ENCODE data around the gene CCDC7. TPM values are rescaled to one million over a fixed set of nuclear protein-coding genes. Genes with fewer than 3 reads are reported as not detected.

The CCDC7 gene
- total RNA-seq, 2 donors from 2014 or later, result 21.9 to 22.7 TPM

GRCh38 chr10:32771217-32771616, 325.3 kb downstream of the CCDC7 start:
- TF ChIP-seq, protein P1, sequence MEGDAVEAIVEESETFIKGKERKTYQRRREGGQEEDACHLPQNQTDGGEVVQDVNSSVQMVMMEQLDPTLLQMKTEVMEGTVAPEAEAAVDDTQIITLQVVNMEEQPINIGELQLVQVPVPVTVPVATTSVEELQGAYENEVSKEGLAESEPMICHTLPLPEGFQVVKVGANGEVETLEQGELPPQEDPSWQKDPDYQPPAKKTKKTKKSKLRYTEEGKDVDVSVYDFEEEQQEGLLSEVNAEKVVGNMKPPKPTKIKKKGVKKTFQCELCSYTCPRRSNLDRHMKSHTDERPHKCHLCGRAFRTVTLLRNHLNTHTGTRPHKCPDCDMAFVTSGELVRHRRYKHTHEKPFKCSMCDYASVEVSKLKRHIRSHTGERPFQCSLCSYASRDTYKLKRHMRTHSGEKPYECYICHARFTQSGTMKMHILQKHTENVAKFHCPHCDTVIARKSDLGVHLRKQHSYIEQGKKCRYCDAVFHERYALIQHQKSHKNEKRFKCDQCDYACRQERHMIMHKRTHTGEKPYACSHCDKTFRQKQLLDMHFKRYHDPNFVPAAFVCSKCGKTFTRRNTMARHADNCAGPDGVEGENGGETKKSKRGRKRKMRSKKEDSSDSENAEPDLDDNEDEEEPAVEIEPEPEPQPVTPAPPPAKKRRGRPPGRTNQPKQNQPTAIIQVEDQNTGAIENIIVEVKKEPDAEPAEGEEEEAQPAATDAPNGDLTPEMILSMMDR (IDR thresholded peaks at IDR 0.05), result no peak
- Histone ChIP-seq H3K9me3 (peaks cover 0 to 44% of the 10 kb centered on the region in 2 donors), H3K4me1 (no peaks in the 10 kb centered on the region)

DNA sequence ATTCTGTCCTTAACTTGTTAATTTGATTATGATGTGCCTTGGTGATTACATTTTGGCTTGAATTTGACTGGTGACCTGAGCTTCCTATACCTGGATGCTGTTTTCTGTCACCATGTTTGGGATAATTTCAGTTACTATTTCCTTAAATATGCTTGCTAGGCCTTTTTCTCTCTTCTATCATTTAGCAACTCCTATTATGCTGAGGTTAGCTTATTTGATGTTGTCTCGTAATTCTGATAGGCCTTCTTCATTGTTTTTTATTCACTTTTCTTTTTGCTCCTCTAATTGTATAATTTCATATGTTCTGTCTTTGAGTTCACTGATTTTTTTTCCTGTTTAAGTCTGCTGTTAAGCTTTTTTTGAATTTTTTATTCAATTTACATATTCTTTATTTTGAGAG, 327.2 kb downstream of the CCDC7 start:
- TF ChIP-seq, protein P1 (IDR thresholded peaks at IDR 0.05), result no peak
- Histone ChIP-seq H3K9me3 (peaks cover 0 to 38% of the 10 kb centered on the region in 2 donors), H3K27me3 (no peaks in the 10 kb centered on the region), H3K4me3 (no peak overlapping the region), H3K4me1 (no peaks in the 10 kb centered on the region), H3K27ac (no peak overlapping the region), H3K36me3 (no peaks in the 10 kb centered on the region)
- DNase-seq (ENCODE audit: low spot score), result no peak

More at GRCh38 chr10:32771217-32771616, 325.3 kb downstream of the CCDC7 start:
- no peak for DNase-seq (ENCODE audit: low spot score)
- H3K27ac ChIP-seq, result no peak overlapping the region
- H3K36me3 ChIP-seq, result no peaks in the 10 kb centered on the region
- H3K27me3 ChIP-seq, result no peaks in the 10 kb centered on the region
- no peak overlapping the region for H3K4me3 ChIP-seq

DNA sequence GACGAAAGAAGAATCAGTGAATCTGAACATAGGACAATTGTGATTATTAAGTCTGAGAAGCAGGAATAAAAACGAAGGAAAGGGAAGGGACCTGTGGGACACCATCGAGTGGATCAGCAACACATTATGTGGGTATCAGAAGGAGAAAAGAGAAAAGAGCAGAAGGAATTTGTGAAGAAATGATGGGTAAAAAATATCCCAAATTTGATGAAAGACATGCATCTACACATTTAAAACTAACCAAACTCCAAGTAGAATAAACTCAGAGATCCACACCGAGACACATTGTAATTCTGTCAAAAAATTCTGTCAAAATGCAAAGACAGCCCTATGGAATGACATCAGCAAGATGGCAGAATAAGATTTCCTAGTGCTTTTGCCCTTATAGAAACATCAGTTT, 341.0 kb downstream of the CCDC7 start:
- H3K27me3 ChIP-seq, result no peaks in the 10 kb centered on the region
- H3K27ac ChIP-seq, result no peak overlapping the region
- TF ChIP-seq, protein P1 (IDR thresholded peaks at IDR 0.05), result no peak
- no peak for DNase-seq (ENCODE audit: low spot score)
- H3K4me3 ChIP-seq, result no peak overlapping the region
- no peaks in the 10 kb centered on the region for H3K4me1 ChIP-seq
- H3K9me3 ChIP-seq, result peaks cover 0 to 12% of the 10 kb centered on the region in 2 donors
- no peaks in the 10 kb centered on the region for H3K36me3 ChIP-seq

- no peak overlapping the region for H3K4me3 ChIP-seq
- no peak overlapping the region for H3K27ac ChIP-seq
- H3K4me1 ChIP-seq, result no peaks in the 10 kb centered on the region
- peaks cover 0 to 12% of the 10 kb centered on the region in 2 donors for H3K9me3 ChIP-seq
- TF ChIP-seq, protein P1 (IDR thresholded peaks at IDR 0.05), result no peak
- H3K36me3 ChIP-seq, result no peaks in the 10 kb centered on the region
- H3K27me3 ChIP-seq, result no peaks in the 10 kb centered on the region
- no peak for DNase-seq (ENCODE audit: low spot score)
These were observed 341.8 kb downstream of the CCDC7 start for GRCh38 chr10:32787690-32788284.

DNA sequence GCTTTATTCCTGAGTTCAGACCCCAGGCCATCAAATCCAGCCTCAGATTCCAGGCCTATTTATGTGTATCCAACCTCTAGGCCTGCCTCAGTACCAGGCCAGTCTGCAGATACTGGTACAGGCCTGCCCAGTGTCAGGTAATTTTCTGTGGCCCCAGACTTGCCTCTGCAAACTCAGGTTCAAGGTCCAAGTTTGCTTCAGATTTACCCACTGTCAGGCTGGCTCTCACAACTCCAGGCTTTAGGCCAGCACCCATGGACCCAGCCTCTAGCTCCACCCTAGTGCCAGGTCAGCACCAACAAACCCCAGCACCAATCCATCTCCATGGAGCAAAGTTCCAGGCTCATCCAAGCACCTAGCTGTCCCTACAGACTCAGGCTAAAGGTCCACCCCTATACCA, 342.4 kb downstream of the CCDC7 start:
- H3K27me3 ChIP-seq, result no peaks in the 10 kb centered on the region
- H3K36me3 ChIP-seq, result no peaks in the 10 kb centered on the region
- no peak for DNase-seq (ENCODE audit: low spot score)

More for the DNA sequence above, 342.4 kb downstream of the CCDC7 start:
- TF ChIP-seq, protein P1 (IDR thresholded peaks at IDR 0.05), result no peak
- Histone ChIP-seq H3K9me3 (peaks cover 0 to 12% of the 10 kb centered on the region in 2 donors), H3K27ac (no peak overlapping the region), H3K4me3 (no peak overlapping the region), H3K4me1 (no peaks in the 10 kb centered on the region)
